PFSK-1 (cell line): ENCODE measurements around the gene SLC26A2.

Experiments used
- POLR2AphosphoS5 ChIP-seq: IDR thresholded peaks from 2 replicates; pipeline ENCODE4 v1.6.1; 2012; ENCODE audit warnings: low read depth, mild to moderate bottlenecking, control low read depth, low read length, moderate library complexity
- REST ChIP-seq, 2 experiments: IDR thresholded peaks; 2 replicates each; pipeline versions ENCODE4 v1.6.1 to v1.8.0; 2011 to 2012; ENCODE audit warnings: low read depth in 2 of 2, low read length in 2 of 2, control low read depth in 1 of 2, inconsistent platforms in 1 of 2, mild to moderate bottlenecking in 1 of 2, moderate library complexity in 1 of 2; ENCODE audit not compliant: insufficient read depth in 1 of 2
- SIN3A ChIP-seq: IDR thresholded peaks from 2 replicates; pipeline ENCODE4 v1.6.1; 2012; ENCODE audit warnings: mild to moderate bottlenecking, low read length, moderate library complexity, borderline replicate concordance; ENCODE audit not compliant: insufficient read depth
- TAF1 ChIP-seq: IDR thresholded peaks from 2 replicates; pipeline ENCODE4 v1.6.1; 2012; ENCODE audit warnings: low read length, control low read depth, borderline replicate concordance; ENCODE audit not compliant: insufficient read depth

DNA sequence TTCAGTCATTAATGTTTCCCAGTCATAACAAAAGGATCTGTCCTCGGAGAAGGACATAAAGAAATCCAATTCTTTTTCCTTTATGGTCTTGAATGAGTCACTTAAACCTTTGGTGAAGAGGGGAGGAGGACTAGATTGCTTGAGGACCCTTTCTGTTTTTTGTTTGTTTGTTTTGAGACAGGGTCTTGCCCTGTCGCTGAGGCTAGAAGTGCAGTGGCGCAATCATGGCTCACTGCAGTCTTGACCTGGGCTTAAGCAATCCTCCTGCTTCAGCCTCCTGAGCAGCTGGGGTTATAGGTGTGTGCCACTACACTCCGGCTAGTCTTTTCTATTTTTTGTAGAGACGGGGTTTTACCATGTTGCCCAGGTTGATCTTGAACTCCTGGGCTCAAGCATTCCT lies 27.6 kb downstream of the SLC26A2 start:
- TF ChIP-seq TAF1 = no peak
- TF ChIP-seq POLR2AphosphoS5 = no peak
- no peak for TF ChIP-seq REST (IDR thresholded peaks at IDR 0.05; ENCODE audit: insufficient read depth in 1 of 2, low read depth in 2 of 2, low read length in 2 of 2)
- TF ChIP-seq SIN3A = no peak
